H1 (cell line): ENCODE results near the gene ZIC5. TPM values are rescaled to one million over a fixed set of nuclear protein-coding genes. Genes with fewer than 3 reads are reported as not detected.

ENCODE experiments used
- BRCA1 ChIP-seq: IDR thresholded peaks from 2 replicates; pipeline ENCODE4 v1.6.1; 2012; ENCODE audit warnings: low read depth, low read length, improper control_type of control experiment
- HDAC2 ChIP-seq, 2 experiments: fragments of 300-600 bp in 1 of 2; sonication (generic) in 1 of 2; IDR thresholded peaks; 2 replicates each; pipeline ENCODE4 v1.6.1; 2011 to 2012; ENCODE audit warnings: low read depth in 2 of 2, low read length in 2 of 2, mild to moderate bottlenecking in 2 of 2, moderate library complexity in 2 of 2, borderline replicate concordance in 1 of 2, inconsistent platforms in 1 of 2
- RFX5 ChIP-seq: IDR thresholded peaks from 2 replicates; pipeline ENCODE4 v1.6.1; 2011; ENCODE audit warnings: low read depth, low read length, improper control_type of control experiment, borderline replicate concordance
- SP1 ChIP-seq: IDR thresholded peaks from 2 replicates; pipeline ENCODE4 v1.6.1; 2011; ENCODE audit warnings: low read depth, low read length
- polyA plus RNA-seq, 7 experiments: library from polyadenylated mRNA; depleted of rRNA in 3 of 7; stranded (reverse) in 5 of 7; unstranded in 2 of 7; fragments of >200 nt in 5 of 7; fragments of 200-250 nt in 2 of 7; gene quantifications; 1 replicate in 5 of 7; 2 replicates in 1 of 7; 4 replicates in 1 of 7; pipeline versions ENCODE4 v1.2.1 to v1.2.3, GENCODE V29; 2011 to 2013; ENCODE audit warnings: missing spikeins in 2 of 7, mixed read lengths in 2 of 7
- total RNA-seq: library from RNA; stranded (reverse); fragmentation: NEBNext Ultra II Directional; extraction: Animal tissue kit (Norgen Biotek cat#: 25700); gene quantifications from 2 replicates; pipeline ENCODE4 v1.2.1, GENCODE V29; 2021
- TF ChIP-seq, protein P1 (sequence below), 3 experiments: IDR thresholded peaks; 1 replicate in 2 of 3; 2 replicates in 1 of 3; pipeline versions ENCODE4 v1.5.1 to v1.6.1; 2011; ENCODE audit warnings: low read length in 3 of 3, mild to moderate bottlenecking in 3 of 3, inconsistent platforms in 2 of 3, low read depth in 1 of 3, moderate library complexity in 1 of 3; ENCODE audit not compliant: insufficient read depth in 1 of 3; ENCODE audit errors: control extremely low read depth in 1 of 3
- TF ChIP-seq, protein P2 (sequence below): fragments of 300-600 bp; sonication (generic); IDR thresholded peaks from 2 replicates; pipeline ENCODE4 v1.7.1; 2012; ENCODE audit warnings: low read length, moderate library complexity, mild to moderate bottlenecking, inconsistent platforms; ENCODE audit not compliant: insufficient replicate concordance

ZIC5 gene
- total and polyA plus RNA-seq, 2 of the 8 experiments (the other 6 are each of a cell fraction or from before 2014, with no cell fraction given) = 14.2 to 52.7 TPM

DNA sequence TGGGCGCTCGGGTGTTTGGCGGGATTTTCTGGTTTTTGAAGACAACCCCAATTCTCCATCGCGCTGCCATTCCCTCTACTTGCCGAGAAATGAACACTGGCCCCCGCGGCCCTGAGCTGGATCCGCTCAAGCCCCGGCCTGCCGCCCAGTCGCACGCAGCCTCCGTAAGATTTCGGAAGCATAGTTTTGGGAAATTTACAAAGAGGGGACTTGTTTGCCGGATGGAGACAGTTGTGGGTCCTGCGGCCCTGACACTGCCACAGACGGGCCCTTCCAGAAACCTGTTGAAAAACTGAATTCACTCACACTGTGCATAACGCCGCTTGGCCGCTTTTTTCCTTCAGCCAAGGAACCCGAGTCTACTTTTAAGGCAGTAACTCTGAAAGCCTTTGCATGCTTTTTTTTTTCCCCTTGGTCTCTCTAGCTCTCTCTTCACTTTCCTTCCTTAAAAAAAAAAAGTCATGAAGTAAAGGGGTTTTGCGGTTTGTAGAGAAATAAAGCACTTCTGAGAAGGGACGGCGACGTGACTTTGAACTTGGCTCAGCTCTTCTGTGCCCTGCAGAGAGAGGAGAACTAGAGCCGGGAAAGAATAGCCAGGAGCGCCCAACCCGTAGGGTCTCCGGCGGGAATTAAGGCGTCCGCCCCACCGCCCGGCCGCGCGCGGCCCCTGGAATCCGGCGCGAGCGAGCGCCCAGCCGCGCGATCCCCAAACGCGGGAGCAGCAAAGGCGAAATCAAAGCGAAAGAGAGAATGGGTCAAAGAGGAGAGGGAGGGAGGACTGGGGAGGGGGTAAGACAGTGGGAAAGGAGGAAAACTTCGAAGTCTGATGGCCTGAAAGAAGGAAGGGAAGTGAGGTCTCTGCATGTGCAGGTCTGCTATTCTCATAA is 6.6 kb upstream of the ZIC5 start (continued):
- no peak for TF ChIP-seq BRCA1
- TF ChIP-seq, protein P1, sequence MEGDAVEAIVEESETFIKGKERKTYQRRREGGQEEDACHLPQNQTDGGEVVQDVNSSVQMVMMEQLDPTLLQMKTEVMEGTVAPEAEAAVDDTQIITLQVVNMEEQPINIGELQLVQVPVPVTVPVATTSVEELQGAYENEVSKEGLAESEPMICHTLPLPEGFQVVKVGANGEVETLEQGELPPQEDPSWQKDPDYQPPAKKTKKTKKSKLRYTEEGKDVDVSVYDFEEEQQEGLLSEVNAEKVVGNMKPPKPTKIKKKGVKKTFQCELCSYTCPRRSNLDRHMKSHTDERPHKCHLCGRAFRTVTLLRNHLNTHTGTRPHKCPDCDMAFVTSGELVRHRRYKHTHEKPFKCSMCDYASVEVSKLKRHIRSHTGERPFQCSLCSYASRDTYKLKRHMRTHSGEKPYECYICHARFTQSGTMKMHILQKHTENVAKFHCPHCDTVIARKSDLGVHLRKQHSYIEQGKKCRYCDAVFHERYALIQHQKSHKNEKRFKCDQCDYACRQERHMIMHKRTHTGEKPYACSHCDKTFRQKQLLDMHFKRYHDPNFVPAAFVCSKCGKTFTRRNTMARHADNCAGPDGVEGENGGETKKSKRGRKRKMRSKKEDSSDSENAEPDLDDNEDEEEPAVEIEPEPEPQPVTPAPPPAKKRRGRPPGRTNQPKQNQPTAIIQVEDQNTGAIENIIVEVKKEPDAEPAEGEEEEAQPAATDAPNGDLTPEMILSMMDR (IDR thresholded peaks at IDR 0.05; ENCODE audit: control extremely low read depth in 1 of 3, insufficient read depth in 1 of 3, low read depth in 1 of 3, low read length in 3 of 3) = no peak
- TF ChIP-seq, protein P2, sequence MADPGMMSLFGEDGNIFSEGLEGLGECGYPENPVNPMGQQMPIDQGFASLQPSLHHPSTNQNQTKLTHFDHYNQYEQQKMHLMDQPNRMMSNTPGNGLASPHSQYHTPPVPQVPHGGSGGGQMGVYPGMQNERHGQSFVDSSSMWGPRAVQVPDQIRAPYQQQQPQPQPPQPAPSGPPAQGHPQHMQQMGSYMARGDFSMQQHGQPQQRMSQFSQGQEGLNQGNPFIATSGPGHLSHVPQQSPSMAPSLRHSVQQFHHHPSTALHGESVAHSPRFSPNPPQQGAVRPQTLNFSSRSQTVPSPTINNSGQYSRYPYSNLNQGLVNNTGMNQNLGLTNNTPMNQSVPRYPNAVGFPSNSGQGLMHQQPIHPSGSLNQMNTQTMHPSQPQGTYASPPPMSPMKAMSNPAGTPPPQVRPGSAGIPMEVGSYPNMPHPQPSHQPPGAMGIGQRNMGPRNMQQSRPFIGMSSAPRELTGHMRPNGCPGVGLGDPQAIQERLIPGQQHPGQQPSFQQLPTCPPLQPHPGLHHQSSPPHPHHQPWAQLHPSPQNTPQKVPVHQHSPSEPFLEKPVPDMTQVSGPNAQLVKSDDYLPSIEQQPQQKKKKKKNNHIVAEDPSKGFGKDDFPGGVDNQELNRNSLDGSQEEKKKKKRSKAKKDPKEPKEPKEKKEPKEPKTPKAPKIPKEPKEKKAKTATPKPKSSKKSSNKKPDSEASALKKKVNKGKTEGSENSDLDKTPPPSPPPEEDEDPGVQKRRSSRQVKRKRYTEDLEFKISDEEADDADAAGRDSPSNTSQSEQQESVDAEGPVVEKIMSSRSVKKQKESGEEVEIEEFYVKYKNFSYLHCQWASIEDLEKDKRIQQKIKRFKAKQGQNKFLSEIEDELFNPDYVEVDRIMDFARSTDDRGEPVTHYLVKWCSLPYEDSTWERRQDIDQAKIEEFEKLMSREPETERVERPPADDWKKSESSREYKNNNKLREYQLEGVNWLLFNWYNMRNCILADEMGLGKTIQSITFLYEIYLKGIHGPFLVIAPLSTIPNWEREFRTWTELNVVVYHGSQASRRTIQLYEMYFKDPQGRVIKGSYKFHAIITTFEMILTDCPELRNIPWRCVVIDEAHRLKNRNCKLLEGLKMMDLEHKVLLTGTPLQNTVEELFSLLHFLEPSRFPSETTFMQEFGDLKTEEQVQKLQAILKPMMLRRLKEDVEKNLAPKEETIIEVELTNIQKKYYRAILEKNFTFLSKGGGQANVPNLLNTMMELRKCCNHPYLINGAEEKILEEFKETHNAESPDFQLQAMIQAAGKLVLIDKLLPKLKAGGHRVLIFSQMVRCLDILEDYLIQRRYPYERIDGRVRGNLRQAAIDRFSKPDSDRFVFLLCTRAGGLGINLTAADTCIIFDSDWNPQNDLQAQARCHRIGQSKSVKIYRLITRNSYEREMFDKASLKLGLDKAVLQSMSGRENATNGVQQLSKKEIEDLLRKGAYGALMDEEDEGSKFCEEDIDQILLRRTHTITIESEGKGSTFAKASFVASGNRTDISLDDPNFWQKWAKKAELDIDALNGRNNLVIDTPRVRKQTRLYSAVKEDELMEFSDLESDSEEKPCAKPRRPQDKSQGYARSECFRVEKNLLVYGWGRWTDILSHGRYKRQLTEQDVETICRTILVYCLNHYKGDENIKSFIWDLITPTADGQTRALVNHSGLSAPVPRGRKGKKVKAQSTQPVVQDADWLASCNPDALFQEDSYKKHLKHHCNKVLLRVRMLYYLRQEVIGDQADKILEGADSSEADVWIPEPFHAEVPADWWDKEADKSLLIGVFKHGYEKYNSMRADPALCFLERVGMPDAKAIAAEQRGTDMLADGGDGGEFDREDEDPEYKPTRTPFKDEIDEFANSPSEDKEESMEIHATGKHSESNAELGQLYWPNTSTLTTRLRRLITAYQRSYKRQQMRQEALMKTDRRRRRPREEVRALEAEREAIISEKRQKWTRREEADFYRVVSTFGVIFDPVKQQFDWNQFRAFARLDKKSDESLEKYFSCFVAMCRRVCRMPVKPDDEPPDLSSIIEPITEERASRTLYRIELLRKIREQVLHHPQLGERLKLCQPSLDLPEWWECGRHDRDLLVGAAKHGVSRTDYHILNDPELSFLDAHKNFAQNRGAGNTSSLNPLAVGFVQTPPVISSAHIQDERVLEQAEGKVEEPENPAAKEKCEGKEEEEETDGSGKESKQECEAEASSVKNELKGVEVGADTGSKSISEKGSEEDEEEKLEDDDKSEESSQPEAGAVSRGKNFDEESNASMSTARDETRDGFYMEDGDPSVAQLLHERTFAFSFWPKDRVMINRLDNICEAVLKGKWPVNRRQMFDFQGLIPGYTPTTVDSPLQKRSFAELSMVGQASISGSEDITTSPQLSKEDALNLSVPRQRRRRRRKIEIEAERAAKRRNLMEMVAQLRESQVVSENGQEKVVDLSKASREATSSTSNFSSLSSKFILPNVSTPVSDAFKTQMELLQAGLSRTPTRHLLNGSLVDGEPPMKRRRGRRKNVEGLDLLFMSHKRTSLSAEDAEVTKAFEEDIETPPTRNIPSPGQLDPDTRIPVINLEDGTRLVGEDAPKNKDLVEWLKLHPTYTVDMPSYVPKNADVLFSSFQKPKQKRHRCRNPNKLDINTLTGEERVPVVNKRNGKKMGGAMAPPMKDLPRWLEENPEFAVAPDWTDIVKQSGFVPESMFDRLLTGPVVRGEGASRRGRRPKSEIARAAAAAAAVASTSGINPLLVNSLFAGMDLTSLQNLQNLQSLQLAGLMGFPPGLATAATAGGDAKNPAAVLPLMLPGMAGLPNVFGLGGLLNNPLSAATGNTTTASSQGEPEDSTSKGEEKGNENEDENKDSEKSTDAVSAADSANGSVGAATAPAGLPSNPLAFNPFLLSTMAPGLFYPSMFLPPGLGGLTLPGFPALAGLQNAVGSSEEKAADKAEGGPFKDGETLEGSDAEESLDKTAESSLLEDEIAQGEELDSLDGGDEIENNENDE = no peak
- peak in 1 of 2 experiments; percentile 41; a peak in 1 of 4 replicates for TF ChIP-seq HDAC2 (IDR thresholded peaks at IDR 0.05; ENCODE audit: borderline replicate concordance in 1 of 2, low read depth in 2 of 2, low read length in 2 of 2)
- no peak for TF ChIP-seq RFX5
- no peak for TF ChIP-seq SP1
- TF ChIP-seq, all 59 proteins: peak for 13
